GM21737 (cell line): ENCODE data around the gene BMPR2.

Experiments used
- ATAC-seq: cut with Tn5 transposase; IDR thresholded peaks from one replicate; pipeline ENCODE4 v1.9.1; 2021; ENCODE audit warnings: mild to moderate bottlenecking, moderate library complexity; ENCODE audit not compliant: unreplicated experiment

The BMPR2 gene

DNA sequence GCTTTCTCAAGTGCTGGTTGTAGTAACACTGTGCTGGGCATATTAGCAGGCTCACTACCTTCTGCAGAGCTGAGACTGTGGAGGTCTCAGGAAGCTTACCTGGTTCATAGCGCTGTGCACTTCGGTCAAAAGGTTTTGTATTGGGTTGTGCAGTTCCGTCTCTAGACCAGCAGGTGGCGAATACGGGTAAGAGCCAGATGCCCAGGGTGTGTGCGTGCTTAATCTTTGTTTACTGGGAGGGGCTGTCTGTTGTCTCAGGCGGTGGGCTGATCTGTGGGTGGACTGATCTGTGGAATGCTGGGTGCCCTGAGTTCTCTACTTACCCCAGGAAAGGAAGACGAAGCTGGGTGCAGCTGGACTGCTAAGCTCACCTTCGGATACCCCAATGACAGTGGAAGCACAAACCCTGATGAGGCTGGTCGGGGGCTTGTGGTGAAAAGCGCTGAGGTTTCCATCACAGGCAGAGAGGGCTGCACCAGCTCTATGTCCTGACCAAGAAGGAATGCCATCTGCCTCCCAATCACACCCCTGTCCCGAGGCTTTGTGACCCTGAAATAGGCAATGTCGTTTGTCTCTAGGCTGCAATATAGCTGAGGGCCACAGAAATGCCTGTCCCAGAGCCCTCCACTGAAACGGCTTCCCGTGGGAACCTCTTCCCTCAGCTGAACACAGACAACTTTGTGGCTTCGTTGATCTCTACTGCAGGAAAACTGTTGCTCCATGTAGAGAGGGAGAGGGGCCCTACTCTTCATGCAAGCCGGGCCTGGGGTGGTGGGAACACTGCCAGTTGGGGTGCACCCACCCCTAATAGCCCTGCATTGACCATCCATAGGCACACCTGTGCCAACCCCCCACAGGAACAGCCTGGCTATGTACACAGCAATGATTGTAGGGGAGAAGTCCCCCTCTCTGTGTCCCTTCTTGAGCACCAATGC lies 212.8 kb downstream of the BMPR2 start:
- ATAC-seq: peak; percentile 90

DNA sequence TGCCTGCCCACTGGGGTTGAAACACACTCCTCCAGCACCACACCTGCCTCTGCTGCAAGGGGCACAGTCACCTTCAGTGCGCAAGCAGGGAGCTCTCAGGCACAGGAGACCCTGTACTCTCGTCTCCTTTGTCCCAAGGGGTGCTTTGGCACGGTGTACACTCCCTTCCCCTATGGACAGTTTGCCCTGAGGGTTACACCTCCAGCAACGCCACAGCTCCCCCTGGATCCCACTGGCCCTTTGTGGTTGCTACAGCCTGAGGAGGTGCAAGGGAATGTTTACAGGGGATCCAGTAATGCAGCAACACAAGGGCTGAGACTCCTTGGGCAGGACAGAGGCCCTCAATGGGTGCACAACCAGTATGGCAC lies 213.4 kb downstream of the BMPR2 start:
- ATAC-seq: no peak

DNA sequence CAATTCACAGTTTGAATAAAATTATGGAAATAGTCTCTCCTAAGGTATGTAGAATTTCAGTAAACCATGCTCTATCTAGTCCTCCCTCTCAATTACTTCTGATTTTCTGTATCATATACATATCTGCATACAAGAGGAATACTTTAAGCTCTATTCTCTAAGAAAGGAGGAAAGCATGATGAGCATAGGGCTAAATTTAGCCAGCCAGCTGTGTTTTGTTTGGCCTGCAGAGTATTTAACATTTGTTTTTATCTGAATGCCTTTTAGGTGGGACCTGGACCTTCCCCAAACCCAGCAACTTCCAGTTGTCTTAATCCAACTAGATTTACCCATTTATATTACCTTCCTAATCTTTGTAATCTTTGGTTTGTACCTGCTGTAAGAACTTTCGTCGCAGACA lies 216.4 kb downstream of the BMPR2 start:
- ATAC-seq: no peak

DNA sequence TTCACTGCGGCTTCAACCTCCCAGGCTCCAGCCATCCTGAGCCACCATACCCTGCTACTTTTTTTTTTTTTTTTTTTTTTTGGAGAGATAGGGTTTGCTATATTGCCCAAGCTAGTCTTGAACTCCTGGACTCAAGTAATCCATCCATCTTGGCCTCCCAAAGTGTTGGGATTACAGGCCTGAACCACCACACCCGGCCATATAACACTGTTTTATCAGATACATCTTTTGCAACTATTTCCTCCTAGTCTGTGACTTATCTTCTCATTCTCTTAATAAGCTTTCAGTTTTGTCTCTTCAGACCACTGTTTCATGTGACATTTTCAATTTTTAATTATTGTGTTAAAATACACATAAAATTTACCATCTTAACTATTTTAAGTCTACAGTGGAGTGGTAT lies 223.0 kb downstream of the BMPR2 start:
- ATAC-seq: no peak

DNA sequence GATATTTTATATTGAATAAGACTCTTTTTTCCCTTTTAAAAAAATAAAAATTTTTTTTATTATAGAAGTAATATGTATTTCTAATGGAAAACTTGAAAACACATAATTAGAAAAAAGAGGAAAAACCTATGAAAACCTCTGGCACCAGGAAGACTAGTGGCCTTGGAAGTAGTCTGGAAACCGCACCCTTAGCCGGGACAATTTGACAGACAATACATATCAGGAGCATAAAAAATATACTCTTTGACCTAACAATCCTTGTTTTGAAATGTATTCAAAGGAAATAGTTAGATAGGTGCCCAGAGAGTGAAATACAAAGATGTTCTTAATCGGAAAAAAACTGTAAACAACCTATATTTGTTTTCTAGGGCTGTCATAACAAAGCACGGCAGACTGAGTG lies 223.8 kb downstream of the BMPR2 start:
- ATAC-seq: no peak

DNA sequence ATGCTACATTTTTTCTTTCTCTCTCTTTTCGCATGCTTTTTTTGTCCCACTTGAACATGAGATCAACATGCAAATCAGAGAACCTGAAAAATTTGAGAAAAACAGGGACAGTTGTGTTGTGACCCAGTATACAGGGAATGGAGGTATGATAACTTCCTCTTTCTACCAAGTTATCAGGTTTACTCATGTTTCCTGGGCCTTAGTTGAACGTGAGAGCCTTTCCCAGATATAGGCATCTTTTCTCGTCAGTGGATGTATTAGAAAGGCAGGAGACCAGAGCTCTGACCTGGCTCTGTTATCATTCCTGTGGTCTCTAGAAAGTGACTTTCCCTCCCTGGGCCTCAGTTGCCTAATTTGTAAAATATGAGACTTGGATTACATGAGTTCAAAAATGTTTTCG lies 228.6 kb downstream of the BMPR2 start:
- ATAC-seq: no peak

DNA sequence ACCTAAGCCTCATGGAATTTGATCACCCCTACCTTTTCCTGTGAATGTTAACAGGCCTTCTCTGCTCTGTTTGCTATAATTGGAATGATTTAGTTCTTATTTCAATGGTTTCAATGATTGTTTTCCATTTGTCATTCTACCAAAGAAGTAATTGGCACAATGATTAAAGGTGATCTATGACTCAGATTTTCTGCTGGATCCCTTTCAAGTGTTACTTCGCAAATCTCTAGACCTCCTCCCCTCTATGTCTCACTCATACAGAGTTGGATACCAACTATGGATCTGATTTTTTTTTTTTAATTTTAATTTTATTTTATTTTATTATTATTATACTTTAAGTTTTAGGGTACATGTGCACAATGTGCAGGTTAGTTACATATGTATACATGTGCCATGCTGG lies 229.0 kb downstream of the BMPR2 start:
- no peak for ATAC-seq

DNA sequence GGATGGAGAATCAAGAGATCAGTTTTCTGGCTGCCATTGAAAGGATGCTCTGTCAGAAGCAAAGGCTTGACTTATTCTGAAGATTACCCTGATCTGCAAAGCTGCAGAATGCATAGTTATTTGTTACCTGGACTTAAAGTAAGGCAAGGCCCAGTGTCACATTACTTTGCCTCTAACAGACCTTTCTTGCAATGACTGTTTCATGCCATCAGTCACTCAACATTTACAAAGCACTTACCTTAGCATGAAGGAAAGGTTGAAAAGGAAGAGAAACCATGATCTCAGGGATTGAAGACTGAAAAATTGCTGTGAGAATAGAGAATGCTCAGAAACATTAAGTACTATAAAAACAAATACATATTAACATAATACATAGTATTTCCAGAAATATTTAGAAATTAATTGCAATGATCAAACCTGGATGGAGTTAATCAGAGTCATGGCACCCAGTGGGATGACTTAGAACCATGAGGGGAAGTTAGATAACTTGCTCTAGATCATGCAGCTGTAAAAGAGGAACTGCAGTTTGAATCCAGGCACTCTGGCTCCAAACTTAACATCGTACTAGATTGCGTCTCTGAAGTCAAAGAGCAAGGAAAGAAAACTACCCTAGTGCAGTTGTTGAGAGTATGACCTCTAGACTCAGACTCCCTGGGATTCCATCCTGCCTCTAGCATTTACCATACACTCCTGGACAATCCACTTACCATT lies 232.2 kb downstream of the BMPR2 start:
- ATAC-seq: no peak

DNA sequence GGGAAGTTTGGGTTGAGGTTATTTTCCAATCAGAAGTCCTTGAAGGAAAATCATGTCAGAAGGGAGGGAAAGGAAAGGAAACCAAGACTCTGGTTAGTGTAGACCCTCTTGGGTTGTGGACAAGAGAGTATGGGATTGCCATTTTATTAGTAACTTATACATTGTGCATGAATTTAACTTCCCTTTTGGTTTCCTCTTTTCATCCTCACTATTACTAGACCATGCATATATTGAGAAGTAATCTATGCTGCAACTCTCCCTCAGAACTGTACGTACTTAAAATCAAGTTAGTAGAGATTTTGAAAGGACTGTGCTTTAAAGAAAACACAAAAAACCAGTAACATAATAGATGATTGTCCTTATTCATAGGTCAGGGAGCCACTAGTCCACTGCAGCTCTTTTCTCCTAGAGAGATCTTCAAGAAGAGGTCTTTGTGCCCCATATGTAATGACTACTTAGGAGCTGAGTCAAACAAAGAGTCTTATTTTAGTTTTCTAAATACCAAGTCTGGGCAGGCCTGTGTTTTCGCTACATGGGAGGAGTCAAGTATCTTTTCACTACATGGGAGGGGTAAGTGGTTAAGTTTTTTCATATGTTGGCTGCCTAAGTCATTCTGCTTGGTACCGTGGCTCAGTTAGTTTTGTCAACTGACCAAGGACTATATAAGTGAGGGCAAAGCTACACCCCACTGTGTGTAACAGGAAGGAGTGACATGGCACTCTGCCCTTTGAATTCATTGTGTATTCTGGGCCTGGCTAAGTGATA lies 233.4 kb downstream of the BMPR2 start:
- peak; percentile 94 for ATAC-seq

DNA sequence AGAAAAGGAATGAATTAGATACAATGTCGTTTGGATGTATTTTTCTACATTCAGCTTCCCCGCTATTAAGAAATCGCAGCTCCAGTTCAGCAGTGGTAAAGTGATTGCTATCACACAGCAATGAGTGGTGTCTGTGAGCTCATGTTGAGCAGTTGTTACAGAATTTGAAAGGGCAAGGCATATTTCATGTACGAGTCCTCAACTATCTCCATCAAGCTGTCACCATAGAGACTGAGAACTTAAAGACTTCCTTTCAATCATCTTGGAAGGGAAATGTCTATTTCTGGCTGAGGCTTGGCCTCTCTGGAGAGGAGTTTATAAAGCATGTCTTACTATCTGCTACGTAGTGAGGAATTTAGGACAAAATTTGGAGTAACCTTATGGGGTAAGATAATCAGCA lies 234.3 kb downstream of the BMPR2 start:
- no peak for ATAC-seq

DNA sequence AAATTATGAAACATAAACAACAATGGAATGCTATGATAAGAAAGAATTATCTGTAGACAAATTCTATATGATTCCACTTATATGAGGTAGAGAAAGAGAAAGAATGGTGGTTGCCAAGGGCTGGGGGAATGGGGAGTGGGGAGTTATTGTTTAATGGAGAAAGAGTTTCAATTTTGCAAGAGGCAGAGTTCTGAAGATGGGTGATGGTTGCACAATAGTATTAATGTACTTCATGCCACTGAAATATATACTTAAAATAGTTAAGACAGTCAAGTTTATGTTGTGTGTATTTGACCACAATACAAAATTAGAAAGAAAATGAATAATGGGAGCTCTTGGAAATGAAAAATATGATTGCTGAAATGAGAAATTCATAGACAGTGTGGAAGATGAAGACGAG lies 236.0 kb downstream of the BMPR2 start:
- no peak for ATAC-seq

DNA sequence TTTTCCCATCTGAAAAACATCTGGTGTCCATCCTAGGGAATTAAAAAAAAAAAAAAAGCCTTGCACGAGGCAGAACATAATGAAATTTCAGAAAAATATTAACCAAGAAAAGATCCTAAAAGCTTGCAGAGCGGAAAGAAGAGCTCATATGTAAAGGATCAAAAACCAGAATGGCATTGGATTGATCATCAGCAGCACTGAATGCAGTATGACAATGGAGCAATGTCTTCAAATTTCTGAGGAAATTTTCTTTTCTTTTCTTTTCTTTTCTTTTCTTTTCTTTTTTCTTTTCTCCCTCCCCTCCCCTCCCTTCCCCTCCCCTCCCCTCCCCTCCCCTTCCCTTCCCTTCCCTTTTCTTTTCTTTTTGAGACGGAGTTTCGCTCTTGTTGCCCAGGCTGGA lies 237.4 kb downstream of the BMPR2 start:
- ATAC-seq: no peak
